Measurements from ENCODE around the gene ZNF827. TPM values are rescaled to one million over a fixed set of nuclear protein-coding genes. Genes with fewer than 3 reads are reported as not detected.

ZNF827 gene
- total RNA-seq, 1 donor = 10.7 TPM

- no peak for DNase-seq (ENCODE audit: low read depth)
- TF ChIP-seq, protein P1, sequence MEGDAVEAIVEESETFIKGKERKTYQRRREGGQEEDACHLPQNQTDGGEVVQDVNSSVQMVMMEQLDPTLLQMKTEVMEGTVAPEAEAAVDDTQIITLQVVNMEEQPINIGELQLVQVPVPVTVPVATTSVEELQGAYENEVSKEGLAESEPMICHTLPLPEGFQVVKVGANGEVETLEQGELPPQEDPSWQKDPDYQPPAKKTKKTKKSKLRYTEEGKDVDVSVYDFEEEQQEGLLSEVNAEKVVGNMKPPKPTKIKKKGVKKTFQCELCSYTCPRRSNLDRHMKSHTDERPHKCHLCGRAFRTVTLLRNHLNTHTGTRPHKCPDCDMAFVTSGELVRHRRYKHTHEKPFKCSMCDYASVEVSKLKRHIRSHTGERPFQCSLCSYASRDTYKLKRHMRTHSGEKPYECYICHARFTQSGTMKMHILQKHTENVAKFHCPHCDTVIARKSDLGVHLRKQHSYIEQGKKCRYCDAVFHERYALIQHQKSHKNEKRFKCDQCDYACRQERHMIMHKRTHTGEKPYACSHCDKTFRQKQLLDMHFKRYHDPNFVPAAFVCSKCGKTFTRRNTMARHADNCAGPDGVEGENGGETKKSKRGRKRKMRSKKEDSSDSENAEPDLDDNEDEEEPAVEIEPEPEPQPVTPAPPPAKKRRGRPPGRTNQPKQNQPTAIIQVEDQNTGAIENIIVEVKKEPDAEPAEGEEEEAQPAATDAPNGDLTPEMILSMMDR (IDR thresholded peaks at IDR 0.05; ENCODE audit: insufficient read depth, low read length) = no peak
- H3K4me3 ChIP-seq (ENCODE audit: low read depth, low read length) = no peak overlapping the region
Measured at GRCh38 chr4:145735827-145736226, 202.8 kb downstream of the ZNF827 start.

GRCh38 chr4:145735347-145735675, 203.3 kb downstream of the ZNF827 start:
- peak; percentile 95 for DNase-seq (ENCODE audit: low read depth)
- TF ChIP-seq, protein P1 (IDR thresholded peaks at IDR 0.05; ENCODE audit: insufficient read depth, low read length) = no peak
- peak overlapping the region; percentile 28 for H3K4me3 ChIP-seq (ENCODE audit: low read depth, low read length)

DNA sequence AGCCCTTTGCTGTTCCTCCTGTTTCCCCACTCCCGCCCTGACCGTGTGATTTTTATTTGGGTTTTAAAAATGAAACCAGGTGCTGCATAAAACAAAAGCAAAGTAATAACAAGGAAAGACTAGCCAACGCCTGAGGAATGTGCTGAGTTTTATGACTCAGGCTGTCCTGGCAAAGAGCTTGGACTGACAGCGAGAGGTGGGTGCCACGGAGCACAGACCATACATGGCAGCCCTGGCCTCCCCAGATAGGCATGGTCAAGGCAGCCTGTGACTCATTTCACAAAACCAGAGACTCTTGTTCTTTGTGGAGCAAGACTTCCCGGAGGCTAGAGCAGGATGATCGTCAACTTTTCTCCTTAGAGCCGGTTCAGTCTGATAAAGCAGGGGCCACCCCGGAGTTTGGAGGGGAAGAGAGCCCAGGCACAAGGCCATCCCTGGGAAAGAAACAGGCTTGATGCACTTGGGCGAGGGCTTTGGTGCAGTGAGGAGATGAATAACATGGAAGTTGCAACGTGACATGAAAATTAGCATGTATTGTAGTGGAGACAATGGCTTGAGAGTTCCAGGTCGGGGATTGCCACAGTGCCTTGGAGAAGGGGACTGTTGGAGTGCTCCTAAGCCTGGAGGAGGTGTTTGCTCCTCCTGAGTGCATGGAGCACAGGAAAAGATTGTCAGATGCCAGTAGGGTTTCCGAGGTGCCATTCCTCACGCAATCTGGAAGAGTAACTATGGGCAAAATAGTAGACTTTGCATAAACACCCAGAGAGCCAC, 203.9 kb downstream of the ZNF827 start:
- TF ChIP-seq, protein P1 (IDR thresholded peaks at IDR 0.05; ENCODE audit: insufficient read depth, low read length) = no peak
- DNase-seq (ENCODE audit: low read depth) = peak; percentile 99
- peak overlapping the region; percentile 54 for H3K4me3 ChIP-seq (ENCODE audit: low read depth, low read length)

GRCh38 chr4:145734031-145734430, 204.6 kb downstream of the ZNF827 start:
- TF ChIP-seq, protein P1 (IDR thresholded peaks at IDR 0.05; ENCODE audit: insufficient read depth, low read length) = no peak
- H3K4me3 ChIP-seq (ENCODE audit: low read depth, low read length) = peak overlapping the region; percentile 54

GRCh38 chr4:145732895-145733880, 205.4 kb downstream of the ZNF827 start:
- TF ChIP-seq, protein P1 (IDR thresholded peaks at IDR 0.05; ENCODE audit: insufficient read depth, low read length) = peak; percentile 16
- peak; percentile 88 for DNase-seq (ENCODE audit: low read depth)
- peak overlapping the region; percentile 66 for H3K4me3 ChIP-seq (ENCODE audit: low read depth, low read length)

More at GRCh38 chr4:145734031-145734430, 204.6 kb downstream of the ZNF827 start:
- peak; percentile 18 for DNase-seq (ENCODE audit: low read depth)

- TF ChIP-seq, protein P1 (IDR thresholded peaks at IDR 0.05; ENCODE audit: insufficient read depth, low read length) = no peak
- H3K4me3 ChIP-seq (ENCODE audit: low read depth, low read length) = peak overlapping the region; percentile 47
- DNase-seq (ENCODE audit: low read depth) = no peak
Measured at GRCh38 chr4:145732001-145732815, 206.4 kb downstream of the ZNF827 start.

Measured in fibroblast of the aortic adventitia (primary cell).